Keratinocyte (primary cell): ENCODE measurements around the gene DBI. TPM values are rescaled to one million over a fixed set of nuclear protein-coding genes. Genes with fewer than 3 reads are reported as not detected.

ENCODE experiments used
- DNase-seq: peaks from one replicate; pipeline ENCODE4 v3.0.0-alpha.2; 2011; ENCODE audit warnings: low read depth, missing footprints, low spot score
- FAIRE-seq: peaks from 2 replicates; lab custom pipeline; 2011; peaks lifted over from hg19 to GRCh38; lab: Jason Lieb, UNC
- H2AFZ ChIP-seq: 2 replicates; pipeline ENCODE4 v1.6.0; 2012; ENCODE audit warnings: low read length, control low read depth, inconsistent platforms; ENCODE audit not compliant: control insufficient read depth
- H3K27ac ChIP-seq: 2 replicates; pipeline ENCODE4 v1.5.1; 2011; ENCODE audit warnings: low read length; ENCODE audit not compliant: control insufficient read depth, insufficient read depth
- H3K27me3 ChIP-seq: 3 replicates; pipeline ENCODE4 v1.6.0; 2011; ENCODE audit warnings: low read length; ENCODE audit not compliant: control insufficient read depth, insufficient read depth; ENCODE audit errors: extremely low read depth
- H3K36me3 ChIP-seq, 2 experiments: 2 replicates in 1 of 2; 3 replicates in 1 of 2; pipeline ENCODE4 v1.5.1; 2011; ENCODE audit warnings: low read length in 2 of 2, mild to moderate bottlenecking in 1 of 2; ENCODE audit not compliant: control insufficient read depth in 2 of 2, insufficient read depth in 2 of 2; ENCODE audit errors: extremely low read depth in 1 of 2
- H3K4me1 ChIP-seq: 3 replicates; pipeline ENCODE4 v1.5.1; 2011; ENCODE audit warnings: low read length; ENCODE audit not compliant: control insufficient read depth, insufficient read depth; ENCODE audit errors: extremely low read depth
- H3K4me2 ChIP-seq: 3 replicates; pipeline ENCODE4 v1.6.0; 2011; ENCODE audit warnings: low read depth, low read length; ENCODE audit not compliant: control insufficient read depth, insufficient read depth; ENCODE audit errors: extremely low read depth
- H3K4me3 ChIP-seq, 3 experiments: fragments of 200-600 bp in 1 of 3; sonication (generic) in 1 of 3; 2 replicates in 2 of 3; 3 replicates in 1 of 3; pipeline ENCODE4 v1.5.1; 2011 to 2016; ENCODE audit warnings: low read length in 3 of 3, mild to moderate bottlenecking in 3 of 3, control low read depth in 2 of 3, inconsistent platforms in 1 of 3, low read depth in 1 of 3, mixed read lengths in 1 of 3, mixed run types in 1 of 3, moderate library complexity in 1 of 3; ENCODE audit not compliant: control insufficient read depth in 2 of 3, insufficient read depth in 2 of 3; ENCODE audit errors: extremely low read depth in 1 of 3
- H3K79me2 ChIP-seq: 2 replicates; pipeline ENCODE4 v1.6.0; 2012; ENCODE audit warnings: low read length; ENCODE audit not compliant: control insufficient read depth, insufficient read depth
- H3K9ac ChIP-seq: 3 replicates; pipeline ENCODE4 v1.6.0; 2011; ENCODE audit warnings: low read length; ENCODE audit not compliant: control insufficient read depth, insufficient read depth; ENCODE audit errors: extremely low read depth
- H3K9me1 ChIP-seq: 3 replicates; pipeline ENCODE4 v1.6.0; 2011; ENCODE audit warnings: low read length; ENCODE audit not compliant: control insufficient read depth, insufficient read depth; ENCODE audit errors: extremely low read depth
- H3K9me3 ChIP-seq: 2 replicates; pipeline ENCODE4 v1.5.1; 2012; ENCODE audit warnings: low read depth, low read length; ENCODE audit not compliant: control insufficient read depth
- H4K20me1 ChIP-seq: 3 replicates; pipeline ENCODE4 v1.6.0; 2011; ENCODE audit warnings: low read length; ENCODE audit not compliant: control insufficient read depth, insufficient read depth; ENCODE audit errors: extremely low read depth
- CTCF ChIP-seq, 3 experiments: IDR thresholded peaks in 1 of 3; conservative IDR thresholded peaks in 1 of 3; optimal IDR thresholded peaks in 1 of 3; 2 replicates in 2 of 3; 3 replicates in 1 of 3; pipeline versions ENCODE3 to v1.5.1; 2011; ENCODE audit warnings: low read length in 3 of 3, mild to moderate bottlenecking in 3 of 3, moderate library complexity in 2 of 3, control low read depth in 1 of 3, inconsistent platforms in 1 of 3; ENCODE audit not compliant: insufficient read depth in 2 of 3; ENCODE audit errors: extremely low read depth in 1 of 3
- EZH2 ChIP-seq: IDR thresholded peaks from one replicate; pipeline ENCODE4 v1.6.1; 2012; ENCODE audit warnings: inconsistent platforms, mild to moderate bottlenecking, low read length, moderate library complexity
- dilution Hi-C: fragments of 300-500 bp; cut with MboI; formaldehyde crosslinking; loops from one replicate; pipeline ENCODE4 v1.7.0; 2020; ENCODE audit warnings: low sequenced_read_pairs; ENCODE audit not compliant: extremely low pct_ligation_motif_present
- polyA plus RNA-seq, 5 experiments: library from polyadenylated mRNA; depleted of rRNA in 3 of 5; stranded (reverse) in 3 of 5; stranded (forward) in 1 of 5; unstranded in 1 of 5; fragments of >200 nt; gene quantifications; 1 replicate in 1 of 5; 2 replicates in 3 of 5; 3 replicates in 1 of 5; pipeline versions ENCODE4 v1.2.1 to v1.2.3, GENCODE V29; 2011 to 2012; ENCODE audit warnings: missing spikeins in 2 of 5, low read depth in 1 of 5, low replicate concordance in 1 of 5

Gene DBI
- polyA plus RNA-seq, 1 donor (not counting 4 experiments of a cell fraction or from before 2014, with no cell fraction given) = 590 TPM

GRCh38 chr2:119414894-119415293 lies 48.1 kb downstream of the DBI start:
- Histone ChIP-seq H4K20me1 (no peaks in the 10 kb centered on the region), H3K4me2 (no peak overlapping the region), H3K79me2 (no peaks in the 10 kb centered on the region), H2AFZ (no peak overlapping the region), H3K9me1 (no peaks in the 10 kb centered on the region), H3K27me3 (no peaks in the 10 kb centered on the region), H3K4me3 (no peak overlapping the region), H3K4me1 (no peaks in the 10 kb centered on the region), H3K36me3 (no peaks in the 10 kb centered on the region), H3K9me3 (no peaks in the 10 kb centered on the region), H3K9ac (no peak overlapping the region), H3K27ac (no peak overlapping the region)
- no peak for FAIRE-seq
- TF ChIP-seq EZH2 (no peak), CTCF (optimal IDR thresholded peaks at IDR 0.05 in 1 of 3, IDR thresholded peaks at IDR 0.05 in 1 of 3, conservative IDR thresholded peaks at IDR 0.05 in 1 of 3; ENCODE audit: extremely low read depth in 1 of 3, insufficient read depth in 2 of 3, low read length in 3 of 3) (no peak)
- DNase-seq = no peak
- dilution Hi-C loops = no loop called here

- FAIRE-seq = no peak
- Histone ChIP-seq H3K4me2 (no peak overlapping the region), H3K9ac (no peak overlapping the region), H2AFZ (no peak overlapping the region), H3K4me1 (no peaks in the 10 kb centered on the region), H3K27ac (no peak overlapping the region), H3K9me1 (no peaks in the 10 kb centered on the region), H3K9me3 (no peaks in the 10 kb centered on the region), H3K36me3 (no peaks in the 10 kb centered on the region), H3K27me3 (no peaks in the 10 kb centered on the region), H3K79me2 (no peaks in the 10 kb centered on the region), H3K4me3 (no peak overlapping the region), H4K20me1 (no peaks in the 10 kb centered on the region)
- no peak for TF ChIP-seq CTCF (optimal IDR thresholded peaks at IDR 0.05 in 1 of 3, IDR thresholded peaks at IDR 0.05 in 1 of 3, conservative IDR thresholded peaks at IDR 0.05 in 1 of 3; ENCODE audit: extremely low read depth in 1 of 3, insufficient read depth in 2 of 3, low read length in 3 of 3)
- TF ChIP-seq EZH2 = no peak
- DNase-seq = no peak
- dilution Hi-C loops = no loop called here
These were observed 48.9 kb downstream of the DBI start for GRCh38 chr2:119415630-119416029.
